Measurements from ENCODE around the gene TNIP1.

The TNIP1 gene

DNA sequence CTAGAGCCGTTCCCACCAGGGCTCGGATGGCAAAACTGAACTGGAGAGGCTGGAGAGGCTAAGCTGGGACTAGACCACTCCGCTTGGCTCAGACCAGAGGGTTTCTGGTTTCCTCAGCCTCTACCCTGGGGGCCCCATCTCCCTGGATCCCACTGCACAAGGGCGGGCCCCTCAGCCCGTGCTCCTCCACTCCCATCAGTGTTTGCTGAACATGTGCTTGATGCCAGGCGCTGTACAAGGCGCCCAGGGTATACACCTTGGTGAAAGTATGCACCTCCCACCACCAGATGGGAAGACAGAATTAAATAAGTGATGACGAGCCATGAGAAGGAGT, 42.5 kb downstream of the TNIP1 start:
- no peak for DNase-seq

DNA sequence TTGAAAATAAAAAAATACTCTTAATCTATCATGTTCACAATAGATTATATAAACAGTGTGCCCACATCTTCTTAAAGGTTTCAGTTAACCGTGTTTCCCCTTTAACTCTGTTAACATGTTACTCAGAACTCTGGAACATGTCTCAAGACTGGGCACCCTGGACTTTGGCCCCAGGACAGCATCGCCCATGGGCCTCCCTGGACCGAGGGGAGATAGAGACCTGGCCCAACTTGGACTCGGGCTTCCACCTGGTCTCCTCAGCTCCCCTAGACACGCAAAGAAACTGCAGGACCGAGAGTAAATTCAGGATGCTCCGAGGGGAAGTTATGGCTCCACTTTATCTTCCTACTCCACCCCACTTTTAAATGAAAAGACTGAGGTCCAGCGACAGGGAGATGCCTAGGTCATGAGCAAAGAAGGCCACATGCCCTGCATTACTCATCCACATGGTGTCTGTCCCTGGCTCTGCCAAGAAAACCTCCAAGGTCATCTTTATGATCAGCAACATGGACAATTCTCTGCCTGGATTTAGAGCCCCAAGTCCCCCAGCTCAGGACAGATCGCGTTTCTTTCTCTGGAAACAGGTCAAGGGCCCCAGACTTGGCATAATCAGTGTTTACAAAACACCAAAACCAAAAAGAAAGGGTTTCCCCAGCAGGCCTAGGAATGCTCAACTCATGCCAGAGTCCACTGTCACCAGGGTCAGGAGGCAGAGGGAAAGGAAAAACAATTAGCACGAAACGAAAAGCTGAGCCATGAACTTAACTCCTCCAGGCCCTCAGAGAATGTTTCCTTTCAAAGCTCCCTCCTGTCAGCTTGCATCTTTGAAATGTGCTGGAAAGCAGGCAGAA, 43.0 kb downstream of the TNIP1 start:
- DNase-seq = no peak

DNA sequence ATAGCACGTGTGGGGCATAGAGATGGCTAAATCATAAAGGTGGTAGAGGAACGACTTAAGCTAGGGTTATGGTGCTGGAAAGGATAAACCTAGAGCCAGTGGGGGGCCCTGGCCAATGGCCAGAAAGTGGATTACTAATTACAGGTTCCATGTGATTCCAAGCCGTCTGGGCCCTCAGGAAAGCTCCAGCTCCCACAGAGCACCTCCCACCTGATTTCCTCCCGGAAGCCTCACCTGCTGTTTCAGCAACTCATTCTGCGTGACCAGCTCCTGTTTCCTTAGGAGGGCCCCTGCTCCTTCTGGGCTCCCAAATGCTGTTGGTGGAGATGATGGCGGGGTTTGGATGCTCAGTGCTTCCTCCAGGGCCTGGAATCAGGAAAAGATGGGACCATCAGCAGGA, 44.3 kb downstream of the TNIP1 start:
- DNase-seq = no peak

DNA sequence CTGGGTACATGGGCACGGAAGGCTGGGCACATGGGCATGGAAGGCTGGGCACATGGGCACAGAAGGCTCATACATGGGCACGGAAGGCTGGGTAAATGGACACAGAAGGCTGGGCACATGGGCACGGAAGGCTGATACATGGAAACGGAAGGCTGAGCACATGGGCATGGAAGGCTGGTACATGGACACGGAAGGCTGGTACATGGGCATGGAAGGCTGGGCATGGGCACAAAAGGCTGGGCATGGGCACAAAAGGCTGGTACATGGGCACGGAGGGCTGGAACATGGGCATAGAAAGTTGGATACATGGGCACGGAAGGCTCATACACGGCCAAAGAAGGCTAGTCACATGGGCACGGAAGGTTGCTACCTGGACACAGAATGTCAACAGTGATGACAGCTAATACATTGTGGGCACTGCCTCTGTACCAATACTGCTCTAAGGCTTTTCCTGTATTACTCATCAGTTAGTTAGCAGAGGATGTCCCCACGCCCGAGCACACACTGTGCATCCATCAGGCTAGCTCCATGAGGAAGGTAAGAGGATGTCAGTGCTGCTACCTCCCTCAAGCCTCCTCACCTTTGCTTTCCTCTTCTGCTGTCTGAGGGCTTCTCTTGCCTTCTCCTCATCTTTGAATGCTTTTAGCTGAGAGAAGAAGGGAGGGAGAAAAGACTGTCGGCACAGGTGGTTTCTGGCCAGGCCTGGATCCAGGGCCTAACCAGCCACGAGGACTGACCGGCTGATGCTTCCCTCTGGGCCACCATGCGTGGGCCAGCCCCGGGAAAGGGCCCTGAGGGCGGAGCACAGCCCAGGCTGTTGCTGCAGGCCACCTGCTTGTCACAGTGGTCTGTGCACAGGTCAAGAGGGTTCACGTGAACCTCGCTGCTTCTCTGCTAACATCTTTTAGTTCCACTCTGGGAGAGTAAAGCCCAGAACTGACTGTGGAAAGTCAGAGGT, 46.1 kb downstream of the TNIP1 start:
- no peak for DNase-seq

DNA sequence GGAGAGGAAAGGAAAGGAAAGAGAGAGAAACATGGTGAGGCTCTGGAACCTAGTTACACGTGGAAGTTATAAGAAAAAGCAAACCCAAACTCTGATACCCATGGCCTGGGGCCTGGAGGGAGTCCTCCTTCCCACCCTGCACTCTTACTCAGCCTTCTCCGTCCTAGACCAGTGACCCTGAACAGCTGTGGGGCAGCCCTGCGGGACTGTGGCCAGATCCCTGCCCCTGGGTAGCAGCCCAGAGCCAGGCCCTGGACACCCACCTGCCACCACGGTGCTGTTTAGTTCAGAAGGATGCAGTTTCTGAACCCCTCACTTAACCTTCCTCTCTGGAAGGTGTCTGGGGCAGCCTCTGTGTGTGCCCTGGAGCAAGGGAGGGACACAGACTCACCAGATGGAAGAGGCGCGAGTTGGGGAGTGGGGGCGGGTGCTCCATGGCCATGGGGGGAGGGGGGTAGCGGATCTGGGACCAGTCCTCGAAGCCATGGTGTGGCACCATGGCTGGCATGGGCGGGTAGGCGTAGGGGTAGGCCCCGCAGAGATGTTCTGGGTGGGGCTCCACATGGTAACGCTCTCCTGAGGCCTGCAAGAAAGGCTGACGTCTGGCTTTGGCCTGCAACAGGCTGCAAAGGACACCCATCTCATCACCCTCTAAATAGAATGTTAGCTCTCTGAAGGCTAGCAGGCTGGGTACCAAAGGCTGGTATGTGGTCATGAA, 47.5 kb downstream of the TNIP1 start:
- no peak for DNase-seq

DNA sequence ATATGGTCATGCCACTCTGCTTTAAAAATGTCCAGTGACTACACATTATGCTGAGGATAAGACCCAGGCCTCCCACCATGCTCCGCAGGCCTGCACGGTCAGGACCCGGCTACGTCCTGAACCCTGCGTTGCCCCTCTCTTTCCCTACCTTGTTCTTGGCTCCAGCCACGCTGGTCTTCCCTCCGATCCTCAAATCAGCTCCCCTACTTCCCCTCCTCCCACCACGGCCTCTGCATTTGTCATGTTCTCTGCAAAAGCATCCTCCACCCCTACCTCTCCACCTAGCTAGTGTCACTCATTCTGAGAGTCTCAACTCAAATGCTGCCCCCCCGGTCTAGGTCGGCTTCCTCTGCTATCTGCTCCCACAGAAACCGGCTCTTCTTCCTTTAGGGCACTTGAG, 49.3 kb downstream of the TNIP1 start:
- DNase-seq = no peak

DNA sequence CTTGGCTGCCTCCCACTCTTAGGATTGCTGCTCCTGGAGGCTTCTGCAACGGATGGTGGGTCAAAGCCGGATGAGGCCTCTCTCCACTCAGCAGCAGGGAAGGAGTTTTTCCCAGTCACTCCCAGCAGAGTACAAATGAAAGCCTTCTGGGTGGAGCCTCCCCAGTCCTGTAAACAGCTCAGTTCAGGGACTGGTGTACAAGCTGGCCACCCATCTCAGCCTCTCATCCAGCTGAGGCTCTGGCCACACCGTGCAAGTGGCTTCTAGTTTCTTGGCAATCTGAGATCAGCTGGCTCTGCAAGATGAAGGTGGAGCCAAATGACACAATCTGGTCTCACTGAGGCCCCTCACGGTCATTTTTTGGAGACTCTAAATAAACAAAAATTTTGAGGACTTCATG, 50.5 kb downstream of the TNIP1 start:
- DNase-seq = no peak

DNA sequence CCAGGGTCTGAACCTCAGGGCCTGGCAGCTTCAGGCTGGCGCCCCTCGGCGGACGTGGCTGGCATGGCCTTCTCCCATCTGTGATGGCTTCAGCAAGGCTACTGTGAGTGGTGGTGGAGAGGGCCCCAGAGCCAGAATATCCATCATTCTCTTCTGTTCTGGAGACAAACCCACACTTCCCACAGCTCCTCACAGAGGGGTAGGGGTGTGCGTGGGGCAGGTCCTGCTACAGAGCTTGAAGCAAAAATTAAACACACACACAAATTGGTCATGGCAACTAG, 50.8 kb downstream of the TNIP1 start:
- DNase-seq = no peak

DNA sequence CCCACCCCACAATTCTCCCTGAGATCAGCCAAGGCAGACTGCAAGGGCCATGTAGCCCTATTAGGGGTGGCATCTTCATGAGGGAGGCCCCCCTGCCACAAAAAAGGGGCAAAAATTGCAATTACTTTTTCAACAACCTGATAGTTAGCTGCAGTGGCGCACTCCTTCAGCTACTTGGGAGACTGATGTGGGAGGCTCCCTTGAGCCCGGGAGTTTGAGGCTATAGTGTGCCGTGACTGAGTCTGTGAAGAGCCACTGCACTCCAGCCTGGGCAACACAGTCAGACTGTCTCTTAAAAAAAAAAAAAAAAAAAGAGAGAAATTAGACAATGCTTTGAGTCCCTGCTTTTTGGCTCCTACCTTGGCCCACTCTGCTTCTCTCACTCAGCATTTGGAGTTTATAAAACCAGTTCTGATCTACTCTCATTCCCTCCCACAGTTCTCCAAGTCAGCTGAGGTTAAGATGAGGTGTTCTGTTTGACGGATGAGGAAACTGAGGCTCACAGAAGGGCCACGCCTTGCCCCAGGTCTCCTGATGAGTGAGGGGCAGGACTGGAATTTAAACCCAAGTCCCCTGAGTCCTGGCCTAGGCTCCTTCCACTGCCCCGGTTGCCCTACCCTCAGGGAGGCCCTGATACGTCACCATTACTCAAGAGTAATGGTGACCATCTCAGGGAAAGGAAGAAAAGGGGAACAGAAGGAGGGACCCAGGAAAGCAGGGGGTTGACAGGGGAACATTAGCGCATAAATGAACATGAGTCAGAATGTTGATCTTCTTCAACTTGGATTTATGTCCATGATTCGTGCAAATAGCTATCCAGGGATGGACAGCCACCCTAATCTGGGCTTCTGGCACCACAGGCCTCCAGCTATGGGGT, 51.4 kb downstream of the TNIP1 start:
- no peak for DNase-seq

DNA sequence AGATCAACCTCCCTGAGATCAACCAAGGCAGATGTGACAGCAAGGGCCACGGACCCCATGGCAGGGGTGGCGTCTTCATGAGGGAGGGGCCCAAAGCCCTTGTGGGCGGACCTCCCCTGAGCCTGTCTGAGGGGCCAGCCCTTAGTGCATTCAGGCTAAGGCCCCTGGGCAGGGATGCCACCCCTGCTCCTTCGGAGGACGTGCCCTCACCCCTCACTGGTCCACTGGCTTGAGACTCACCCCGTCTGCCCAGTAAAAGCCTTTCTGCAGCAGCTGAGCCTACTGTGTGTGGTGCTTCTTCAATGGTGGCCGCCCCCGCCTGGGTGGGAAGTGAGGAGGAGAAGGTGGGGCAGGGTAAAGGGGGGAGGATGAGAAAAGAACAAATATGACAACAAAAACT, 52.1 kb downstream of the TNIP1 start:
- DNase-seq = no peak

DNA sequence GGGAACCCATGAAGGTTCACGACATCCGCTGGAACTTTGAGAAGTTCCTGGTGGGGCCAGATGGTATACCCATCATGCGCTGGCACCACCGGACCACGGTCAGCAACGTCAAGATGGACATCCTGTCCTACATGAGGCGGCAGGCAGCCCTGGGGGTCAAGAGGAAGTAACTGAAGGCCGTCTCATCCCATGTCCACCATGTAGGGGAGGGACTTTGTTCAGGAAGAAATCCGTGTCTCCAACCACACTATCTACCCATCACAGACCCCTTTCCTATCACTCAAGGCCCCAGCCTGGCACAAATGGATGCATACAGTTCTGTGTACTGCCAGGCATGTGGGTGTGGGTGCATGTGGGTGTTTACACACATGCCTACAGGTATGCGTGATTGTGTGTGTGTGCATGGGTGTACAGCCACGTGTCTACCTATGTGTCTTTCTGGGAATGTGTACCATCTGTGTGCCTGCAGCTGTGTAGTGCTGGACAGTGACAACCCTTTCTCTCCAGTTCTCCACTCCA, 52.8 kb downstream of the TNIP1 start:
- no peak for DNase-seq

DNA sequence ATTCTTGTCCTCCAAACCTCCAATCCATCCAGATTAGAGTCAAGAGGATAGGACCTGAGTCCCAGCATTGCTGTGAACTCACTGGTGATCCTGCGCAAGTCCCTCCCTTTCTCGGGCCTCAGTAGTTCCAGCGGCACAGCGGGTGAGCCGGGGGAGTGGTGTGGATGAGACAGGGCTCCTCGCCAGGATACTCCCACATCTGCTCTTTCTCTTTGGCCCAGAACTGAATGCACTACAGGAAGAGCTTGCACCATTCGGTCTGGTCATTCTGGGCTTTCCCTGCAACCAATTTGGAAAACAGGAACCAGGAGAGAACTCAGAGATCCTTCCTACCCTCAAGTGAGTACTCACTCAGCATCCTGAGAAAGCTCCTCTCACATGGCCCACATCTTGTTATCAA, 54.2 kb downstream of the TNIP1 start:
- DNase-seq = no peak

DNA sequence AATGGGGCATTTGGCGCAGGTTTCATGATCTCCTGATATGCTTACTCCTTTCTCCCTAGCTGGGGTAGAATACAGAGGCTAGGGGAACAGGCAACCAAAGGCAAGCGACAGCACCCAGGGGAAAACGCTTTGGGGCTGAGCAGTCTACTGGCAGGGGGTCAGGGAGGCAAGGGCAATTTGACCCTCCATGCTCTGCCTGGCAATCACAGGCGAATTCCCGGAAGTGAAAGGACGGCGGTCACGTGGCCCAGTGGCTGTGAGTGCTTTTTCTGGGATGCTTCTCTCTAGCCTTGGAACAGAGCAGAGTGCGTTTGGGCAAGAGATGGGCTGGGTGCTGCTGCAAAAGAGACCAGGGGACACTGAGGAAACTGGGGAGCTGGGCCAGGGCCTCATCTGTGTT, 54.7 kb downstream of the TNIP1 start:
- no peak for DNase-seq

DNA sequence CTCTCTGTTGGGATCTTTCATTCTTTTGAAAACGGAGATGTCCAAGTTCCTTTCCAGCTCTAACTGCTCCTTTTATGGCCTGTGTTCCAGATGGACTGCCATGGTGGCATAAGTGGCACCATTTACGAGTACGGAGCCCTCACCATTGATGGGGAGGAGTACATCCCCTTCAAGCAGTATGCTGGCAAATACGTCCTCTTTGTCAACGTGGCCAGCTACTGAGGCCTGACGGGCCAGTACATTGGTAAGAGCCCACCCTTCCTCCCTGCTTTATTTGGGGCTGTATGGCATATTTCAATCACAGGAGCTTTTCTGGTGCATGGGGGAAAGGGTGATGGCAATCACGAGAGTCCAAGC, 55.6 kb downstream of the TNIP1 start:
- no peak for DNase-seq

DNA sequence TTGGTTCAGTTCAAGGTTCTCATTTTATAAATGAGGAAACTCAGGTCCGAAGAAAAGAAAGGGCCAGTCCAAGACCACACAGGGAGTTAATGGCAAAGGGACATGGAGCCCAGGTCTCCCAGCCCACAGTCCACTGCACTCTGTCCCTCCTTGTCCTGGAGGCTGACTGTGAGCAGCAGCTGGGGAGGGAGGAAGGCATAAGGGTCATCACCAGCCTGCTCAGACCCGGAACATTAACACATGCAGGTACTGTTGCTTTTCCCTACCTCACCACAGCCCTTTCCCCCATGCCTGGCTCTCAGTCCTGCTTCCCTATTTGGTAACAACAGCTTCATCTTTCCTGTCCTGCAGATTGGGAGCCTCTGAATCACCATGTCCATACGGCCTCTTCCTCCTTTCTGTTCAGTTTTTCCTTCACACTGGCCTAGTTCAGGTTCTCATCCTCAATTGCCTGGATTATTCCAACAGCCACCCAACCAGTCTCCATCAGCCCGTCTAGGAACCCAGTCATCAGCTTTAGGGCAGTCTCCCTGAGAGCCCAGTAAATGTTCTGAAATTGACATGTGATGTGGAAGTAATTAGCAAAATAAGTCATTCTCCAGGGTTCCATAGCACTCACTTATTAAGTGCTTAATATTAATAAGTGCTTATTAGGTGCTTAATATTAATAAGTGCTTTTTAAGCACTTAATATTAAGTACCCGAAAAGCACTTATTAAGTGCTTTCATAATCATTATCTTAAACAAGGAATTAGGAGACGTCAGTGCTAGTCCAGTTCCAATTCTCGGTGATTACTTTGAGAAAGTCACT, 56.2 kb downstream of the TNIP1 start:
- no peak for DNase-seq

DNA sequence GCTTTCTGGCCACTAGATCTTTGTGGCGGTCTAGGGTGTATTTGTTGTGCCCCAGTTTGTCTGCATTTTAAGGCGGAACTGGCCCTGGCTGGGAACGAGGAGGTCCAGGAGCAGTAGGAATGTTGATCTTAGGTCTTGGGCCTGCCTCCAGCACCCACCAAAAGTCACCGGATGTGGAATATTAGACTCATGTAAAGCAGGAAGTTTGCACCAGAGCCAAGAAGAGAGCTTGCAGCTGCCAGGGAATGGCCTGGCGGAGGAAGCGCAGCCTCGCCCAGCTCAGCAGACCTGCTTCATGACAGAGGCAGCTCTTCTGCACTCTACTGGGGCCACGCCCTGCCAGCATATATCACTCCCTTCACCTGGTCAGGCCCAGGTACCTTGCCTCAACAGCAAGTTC, 57.2 kb downstream of the TNIP1 start:
- DNase-seq = no peak

DNA sequence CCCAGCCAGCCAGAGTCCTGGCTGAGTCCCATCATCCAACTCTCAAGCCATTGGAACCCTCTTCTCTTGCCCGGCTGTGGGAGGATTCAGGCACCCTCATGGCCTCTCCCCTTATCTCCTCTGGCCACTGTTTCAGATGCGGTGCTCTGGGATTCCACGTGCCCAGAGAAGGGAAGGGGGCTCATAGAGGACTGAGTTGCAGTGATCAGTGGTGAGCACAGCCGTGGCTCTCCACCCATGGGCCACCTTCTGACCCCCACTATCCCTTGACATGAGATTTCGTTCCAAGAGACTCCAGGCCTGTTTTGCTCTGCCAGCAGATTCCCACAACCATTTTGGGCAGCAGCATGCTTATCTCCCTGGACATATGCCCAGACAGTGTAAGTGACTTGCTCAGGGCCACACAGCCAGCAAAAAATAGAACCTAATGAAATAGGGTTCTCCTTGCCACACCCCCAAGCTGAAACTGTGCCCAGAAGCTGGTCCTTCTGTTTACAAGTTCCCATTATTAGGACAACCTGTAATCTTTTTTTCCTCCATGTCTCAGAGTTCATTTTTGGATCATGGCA, 57.7 kb downstream of the TNIP1 start:
- DNase-seq = no peak

DNA sequence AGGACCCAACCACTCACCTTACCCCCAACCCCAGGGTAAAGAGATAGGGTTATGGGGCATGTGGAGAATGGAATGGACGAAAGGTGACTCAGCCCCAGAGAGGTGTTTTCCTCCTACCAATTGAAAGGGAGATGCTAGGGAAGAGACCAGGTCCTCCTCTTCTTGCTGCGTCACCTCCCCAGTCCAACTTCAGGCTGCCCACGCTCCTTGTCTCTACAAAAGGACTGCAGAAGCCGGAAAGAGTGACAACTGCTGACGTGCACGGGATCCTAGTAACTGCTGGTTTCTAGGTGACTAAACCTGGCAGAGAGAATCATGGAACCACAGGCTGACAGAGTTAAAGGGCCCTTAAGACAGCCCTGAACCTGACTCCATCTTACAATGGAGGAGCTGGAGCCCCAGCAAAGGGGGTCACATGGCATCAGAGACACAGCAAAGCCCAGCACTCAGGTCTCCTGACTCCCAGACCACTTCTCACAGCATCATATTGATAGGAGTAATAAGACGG, 58.3 kb downstream of the TNIP1 start:
- DNase-seq = no peak

DNA sequence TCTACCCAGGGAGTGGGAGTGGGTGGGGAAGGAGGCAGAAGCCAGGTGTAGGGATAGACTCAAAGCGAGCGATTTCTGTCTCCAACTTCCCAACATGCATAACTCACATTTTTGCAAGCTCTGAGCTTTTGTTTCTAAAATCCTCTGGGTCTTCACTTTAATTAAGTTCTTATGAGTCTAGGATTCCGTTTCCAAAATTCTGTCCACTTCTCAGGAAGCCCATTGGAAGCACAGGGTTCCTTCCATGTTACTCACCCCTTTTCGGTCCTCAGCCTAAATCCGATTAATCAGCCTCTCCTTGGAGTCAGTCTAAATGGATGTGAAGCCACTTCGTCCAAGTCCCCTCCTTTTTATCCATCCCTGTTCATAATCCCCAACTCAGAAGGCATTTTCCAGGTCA, 59.1 kb downstream of the TNIP1 start:
- no peak for DNase-seq

DNA sequence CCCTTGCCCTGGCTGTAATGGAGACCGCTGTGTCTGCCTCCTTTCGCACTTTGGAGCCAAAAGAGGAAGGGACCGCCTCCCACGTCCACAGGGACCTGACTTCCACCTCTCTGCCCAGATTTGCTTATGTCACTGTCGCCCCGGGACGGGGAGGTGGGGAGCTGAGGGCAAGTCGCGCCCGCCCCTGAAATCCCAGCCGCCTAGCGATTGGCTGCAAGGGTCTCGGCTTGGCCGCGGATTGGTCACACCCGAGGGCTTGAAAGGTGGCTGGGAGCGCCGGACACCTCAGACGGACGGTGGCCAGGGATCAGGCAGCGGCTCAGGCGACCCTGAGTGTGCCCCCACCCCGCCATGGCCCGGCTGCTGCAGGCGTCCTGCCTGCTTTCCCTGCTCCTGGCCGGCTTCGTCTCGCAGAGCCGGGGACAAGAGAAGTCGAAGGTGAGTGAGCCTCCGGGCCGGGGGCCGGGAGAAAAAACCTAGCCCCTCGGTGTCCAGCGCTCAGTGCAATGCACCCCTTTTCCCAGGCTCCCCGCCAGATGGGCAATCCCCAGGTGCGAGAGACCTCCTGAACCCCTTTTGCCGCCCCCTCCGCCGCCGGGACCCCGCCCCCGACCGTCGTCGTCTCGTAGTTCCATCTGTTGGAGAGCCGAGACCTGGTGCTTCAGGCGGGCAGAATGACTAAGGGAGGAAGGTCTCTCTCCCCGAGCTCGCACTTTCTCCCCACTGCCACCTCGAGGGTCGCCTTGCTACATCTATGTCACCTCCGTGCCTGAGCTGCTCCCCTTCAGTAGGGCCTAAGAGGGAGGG, 60.3 kb downstream of the TNIP1 start, which contains the start of gene GPX3:
TSS of gene GPX3 (plus strand) at position 288 of the 807 bp plus-strand sequence. CDS start at position 352, 64 bp downstream.
- peak; percentile 42 to 45 for DNase-seq

Measured in bone marrow (tissue), 2 donors.